ENCODE results near the gene ASIC4. TPM values are rescaled to one million over a fixed set of nuclear protein-coding genes. Genes with fewer than 3 reads are reported as not detected.

Gene ASIC4
- polyA plus RNA-seq, 1 experiment = 0.09 TPM

DNA sequence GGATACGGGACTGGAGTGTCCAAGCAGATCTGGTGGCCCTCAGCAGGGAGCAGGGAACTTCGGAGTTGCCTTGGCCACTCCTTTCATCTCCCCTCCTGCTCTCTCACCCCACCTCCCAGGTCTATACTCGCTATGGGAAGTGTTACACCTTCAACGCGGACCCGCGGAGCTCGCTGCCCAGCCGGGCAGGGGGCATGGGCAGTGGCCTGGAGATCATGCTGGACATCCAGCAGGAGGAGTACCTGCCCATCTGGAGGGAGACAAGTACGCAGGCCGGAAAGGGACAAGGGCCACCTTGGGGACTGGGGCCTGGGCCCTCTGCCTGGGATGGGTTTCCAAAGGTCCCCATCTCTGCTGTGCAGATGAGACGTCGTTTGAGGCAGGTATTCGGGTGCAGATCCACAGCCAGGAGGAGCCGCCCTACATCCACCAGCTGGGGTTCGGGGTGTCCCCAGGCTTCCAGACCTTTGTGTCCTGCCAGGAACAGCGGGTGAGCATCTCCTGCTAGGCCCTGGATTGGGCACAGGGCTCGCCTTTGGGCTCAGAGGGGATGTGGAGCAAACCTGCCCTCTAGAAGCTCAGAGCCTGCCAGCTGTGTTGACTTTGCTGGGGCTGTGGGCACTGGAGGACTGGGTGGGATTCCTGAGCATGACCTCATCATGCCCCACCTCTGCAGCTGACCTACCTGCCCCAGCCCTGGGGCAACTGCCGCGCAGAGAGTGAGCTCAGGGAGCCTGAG lies 17.5 kb downstream of the ASIC4 start:
- Histone ChIP-seq H3K27me3 (ENCODE audit: control insufficient read depth, insufficient read depth, low read length) (peaks cover 13% of the 10 kb centered on the region), H3K36me3 (ENCODE audit: control insufficient read depth, insufficient read depth, low read length) (no peaks in the 10 kb centered on the region), H3K4me3 (ENCODE audit: low read depth, low read length) (no peak overlapping the region)
- no peak for DNase-seq (ENCODE audit: low read depth)
- TF ChIP-seq, protein P1, sequence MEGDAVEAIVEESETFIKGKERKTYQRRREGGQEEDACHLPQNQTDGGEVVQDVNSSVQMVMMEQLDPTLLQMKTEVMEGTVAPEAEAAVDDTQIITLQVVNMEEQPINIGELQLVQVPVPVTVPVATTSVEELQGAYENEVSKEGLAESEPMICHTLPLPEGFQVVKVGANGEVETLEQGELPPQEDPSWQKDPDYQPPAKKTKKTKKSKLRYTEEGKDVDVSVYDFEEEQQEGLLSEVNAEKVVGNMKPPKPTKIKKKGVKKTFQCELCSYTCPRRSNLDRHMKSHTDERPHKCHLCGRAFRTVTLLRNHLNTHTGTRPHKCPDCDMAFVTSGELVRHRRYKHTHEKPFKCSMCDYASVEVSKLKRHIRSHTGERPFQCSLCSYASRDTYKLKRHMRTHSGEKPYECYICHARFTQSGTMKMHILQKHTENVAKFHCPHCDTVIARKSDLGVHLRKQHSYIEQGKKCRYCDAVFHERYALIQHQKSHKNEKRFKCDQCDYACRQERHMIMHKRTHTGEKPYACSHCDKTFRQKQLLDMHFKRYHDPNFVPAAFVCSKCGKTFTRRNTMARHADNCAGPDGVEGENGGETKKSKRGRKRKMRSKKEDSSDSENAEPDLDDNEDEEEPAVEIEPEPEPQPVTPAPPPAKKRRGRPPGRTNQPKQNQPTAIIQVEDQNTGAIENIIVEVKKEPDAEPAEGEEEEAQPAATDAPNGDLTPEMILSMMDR (IDR thresholded peaks at IDR 0.05; ENCODE audit: insufficient read depth, low read depth, low read length) = no peak
- POLR2A ChIA-PET = no interaction called here
- CTCF ChIA-PET = interaction anchor here (0.6 to 42.0 kb wide), 11 partner anchors 3 to 158 kb away, joined by 3 to 872 read pairs (median 17); partner anchors contain the start of genes ASIC4, CHPF, DNPEP and GMPPA

- Histone ChIP-seq H3K27me3 (ENCODE audit: control insufficient read depth, insufficient read depth, low read length) (peaks cover 11% of the 10 kb centered on the region), H3K4me3 (ENCODE audit: low read depth, low read length) (no peak overlapping the region), H3K36me3 (ENCODE audit: control insufficient read depth, insufficient read depth, low read length) (no peaks in the 10 kb centered on the region)
- TF ChIP-seq, protein P1 (IDR thresholded peaks at IDR 0.05; ENCODE audit: insufficient read depth, low read depth, low read length) = no peak
- ChIA-PET POLR2A (no interaction called here), CTCF (interaction anchor here (1.2 to 35.2 kb wide), 3 partner anchors 21 to 158 kb away, joined by 3 to 872 read pairs (median 291); partner anchors contain the start of genes ASIC4 and GMPPA)
- DNase-seq (ENCODE audit: low read depth) = no peak
These were observed 18.0 kb downstream of the ASIC4 start for GRCh38 chr2:219532378-219532649.

DNA sequence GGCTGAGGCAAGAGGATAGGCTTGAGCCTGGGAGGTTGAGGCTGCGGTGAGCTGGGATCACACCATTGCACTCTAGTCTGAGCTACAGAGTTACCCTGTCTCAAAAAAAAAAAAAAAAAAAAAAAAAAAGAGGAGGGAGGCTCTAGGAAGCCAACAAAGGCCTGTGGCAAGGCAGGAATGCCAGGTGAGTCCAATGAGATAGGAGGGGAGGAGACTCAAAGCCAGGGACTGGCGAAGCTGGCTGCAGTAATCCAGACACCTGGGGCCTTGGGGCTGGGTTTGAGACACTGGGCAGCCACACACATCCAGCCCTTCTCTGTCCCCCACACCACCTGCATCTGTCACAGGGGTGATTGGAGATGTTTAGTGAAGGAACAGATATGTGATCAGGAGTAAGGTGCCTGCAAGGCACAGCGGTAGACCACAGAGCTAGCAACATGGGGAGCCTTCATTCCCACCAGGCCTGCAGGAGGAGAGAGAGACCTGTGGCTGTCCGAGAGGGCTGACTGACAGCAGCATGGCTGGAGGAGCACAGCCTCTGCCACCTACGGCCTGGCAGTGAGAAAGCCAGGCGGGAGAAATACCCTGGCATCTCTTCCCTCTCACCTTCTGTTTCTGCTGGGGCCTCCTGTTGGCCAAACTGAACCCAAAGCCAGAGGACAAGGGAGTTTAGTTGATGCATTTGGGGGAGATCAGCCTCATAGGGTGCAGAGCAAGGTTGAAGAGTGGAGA lies 19.8 kb downstream of the ASIC4 start:
- TF ChIP-seq, protein P1 (IDR thresholded peaks at IDR 0.05; ENCODE audit: insufficient read depth, low read depth, low read length) = no peak
- ChIA-PET CTCF (interaction anchor here (0.7 to 35.2 kb wide), 5 partner anchors 11 to 155 kb away, joined by 3 to 872 read pairs (median 3); partner anchors contain the start of genes ASIC4 and GMPPA), POLR2A (no interaction called here)
- peaks cover 3% of the 10 kb centered on the region for H3K36me3 ChIP-seq (ENCODE audit: control insufficient read depth, insufficient read depth, low read length)
- no peak overlapping the region for H3K4me3 ChIP-seq (ENCODE audit: low read depth, low read length)
- no peak for DNase-seq (ENCODE audit: low read depth)
- H3K27me3 ChIP-seq (ENCODE audit: control insufficient read depth, insufficient read depth, low read length) = peaks cover 8% of the 10 kb centered on the region

DNA sequence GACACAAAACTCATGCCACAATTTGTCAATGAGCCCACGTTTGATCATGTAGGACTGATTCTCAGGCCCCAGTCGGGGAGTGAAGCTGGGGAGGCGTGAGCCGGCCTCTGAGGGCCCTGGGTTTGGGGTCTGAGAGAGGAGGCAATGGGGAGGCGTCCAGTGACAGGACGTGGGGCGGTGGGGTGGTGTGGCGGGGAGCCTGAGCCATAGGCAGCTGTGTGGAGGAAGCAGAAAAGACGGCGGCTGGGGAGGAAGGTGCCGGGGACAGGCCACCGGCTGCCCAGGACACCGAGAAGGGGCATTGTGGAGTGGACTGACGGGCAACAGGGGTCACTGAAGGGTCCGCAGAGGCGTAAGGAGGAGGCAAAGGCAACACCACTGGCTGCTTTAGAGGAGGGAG lies 22.1 kb downstream of the ASIC4 start:
- CTCF ChIA-PET = interaction anchor here (2.8 to 35.2 kb wide), 4 partner anchors 26 to 153 kb away, joined by 10 to 872 read pairs (median 10); partner anchors contain the start of genes ASIC4 and GMPPA
- POLR2A ChIA-PET = no interaction called here
- TF ChIP-seq, protein P1 (IDR thresholded peaks at IDR 0.05; ENCODE audit: insufficient read depth, low read depth, low read length) = no peak

DNA sequence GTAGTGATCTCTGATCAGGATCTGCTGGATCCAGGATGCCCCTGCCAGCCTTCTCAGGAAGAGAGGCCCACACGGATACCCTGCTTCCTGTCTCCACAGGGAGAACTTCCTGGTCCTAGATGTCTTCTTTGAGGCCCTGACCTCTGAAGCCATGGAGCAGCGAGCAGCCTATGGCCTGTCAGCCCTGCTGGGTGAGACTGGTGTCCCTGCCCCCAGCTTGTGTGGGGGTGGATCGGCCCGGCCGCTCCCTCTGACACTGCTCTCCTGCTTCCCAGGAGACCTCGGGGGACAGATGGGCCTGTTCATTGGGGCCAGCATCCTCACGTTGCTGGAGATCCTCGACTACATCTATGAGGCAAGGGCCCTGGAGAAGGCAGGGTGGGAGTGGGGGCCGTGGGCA lies 22.7 kb downstream of the ASIC4 start:
- TF ChIP-seq, protein P1 (IDR thresholded peaks at IDR 0.05; ENCODE audit: insufficient read depth, low read depth, low read length) = no peak
- DNase-seq (ENCODE audit: low read depth) = no peak
- Histone ChIP-seq H3K27me3 (ENCODE audit: control insufficient read depth, insufficient read depth, low read length) (0 out of 2 replicates have a peak, but pooled peaks cover 2% of the 10 kb centered on the region), H3K4me3 (ENCODE audit: low read depth, low read length) (no peak overlapping the region), H3K36me3 (ENCODE audit: control insufficient read depth, insufficient read depth, low read length) (peaks cover 28% of the 10 kb centered on the region)
- CTCF ChIA-PET = interaction anchor here (0.6 to 35.2 kb wide), 5 partner anchors 26 to 153 kb away, joined by 3 to 872 read pairs (median 10); partner anchors contain the start of genes ASIC4 and GMPPA
- POLR2A ChIA-PET = no interaction called here

More for the DNA sequence above, 22.1 kb downstream of the ASIC4 start:
- Histone ChIP-seq H3K36me3 (ENCODE audit: control insufficient read depth, insufficient read depth, low read length) (peaks cover 24% of the 10 kb centered on the region), H3K27me3 (ENCODE audit: control insufficient read depth, insufficient read depth, low read length) (peaks cover 2% of the 10 kb centered on the region; the same call in 1 of the 2 replicates), H3K4me3 (ENCODE audit: low read depth, low read length) (no peak overlapping the region)
- DNase-seq (ENCODE audit: low read depth) = no peak

All from BJ (cell line).